Tibial nerve (tissue), 3 donors: Measurements from ENCODE around the gene DOK7.

Source experiments
- CTCF ChIP-seq, 5 experiments: fragments of 200-600 bp in 3 of 5; fragments of 450-650 bp in 2 of 5; sonication (generic) in 3 of 5; IDR thresholded peaks; one replicate each; pipeline ENCODE4 v1.5.1; 2016 to 2019; ENCODE audit warnings: antibody characterized with exemption in 5 of 5, mild to moderate bottlenecking in 3 of 5, moderate library complexity in 2 of 5
- POLR2A ChIP-seq, 2 donors: fragments of 450-650 bp; IDR thresholded peaks; one replicate each; pipeline ENCODE4 v1.6.1; 2017; ENCODE audit warnings: antibody characterized with exemption in 2 of 2, mild to moderate bottlenecking in 2 of 2, moderate library complexity in 2 of 2

DNA sequence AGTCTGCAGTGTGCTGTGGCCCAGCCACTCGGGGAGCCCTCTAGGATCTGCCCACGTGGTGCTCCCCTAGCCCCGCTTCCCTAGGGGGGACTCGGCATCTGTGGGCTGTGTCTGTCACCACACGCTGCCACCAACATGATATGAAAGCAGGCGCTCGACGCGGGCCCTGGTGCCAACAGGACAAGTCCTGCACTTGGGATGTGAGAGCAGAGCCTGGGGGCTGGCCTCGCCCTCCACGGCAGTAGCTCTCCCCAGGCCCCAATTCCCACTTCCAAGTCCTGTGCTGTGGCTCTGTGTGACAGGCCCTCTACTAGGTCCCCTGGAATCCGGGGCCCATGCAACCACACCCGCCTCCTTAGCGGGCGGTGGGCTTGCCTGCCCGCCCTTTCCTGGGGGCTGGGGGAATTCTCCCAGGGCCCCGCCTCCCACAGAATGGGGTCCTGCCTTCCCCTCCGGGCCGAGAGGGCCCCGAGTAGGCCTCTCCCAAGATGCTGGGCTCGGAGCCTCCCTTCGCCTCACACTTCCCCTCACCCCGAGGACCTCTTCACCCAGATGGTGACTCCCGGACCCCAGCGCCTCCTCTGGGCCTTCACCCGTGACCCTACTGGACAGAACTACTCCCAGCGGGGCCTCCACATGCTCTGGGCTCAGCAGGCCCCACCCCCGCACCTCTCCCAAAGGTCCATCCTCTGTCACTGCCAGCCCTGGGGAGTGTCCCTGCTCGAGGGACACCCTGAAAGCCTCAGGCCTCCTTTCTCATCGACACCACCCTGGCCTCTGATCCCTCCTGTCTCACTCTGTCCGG lies 57.9 kb downstream of the DOK7 start:
- no peak for TF ChIP-seq CTCF (IDR thresholded peaks at IDR 0.05)
- TF ChIP-seq POLR2A (IDR thresholded peaks at IDR 0.05): no peak
